Fibroblast of villous mesenchyme (primary cell): Measurements from ENCODE around the gene NEMP1. TPM values are rescaled to one million over a fixed set of nuclear protein-coding genes. Genes with fewer than 3 reads are reported as not detected.

Source experiments
- DNase-seq: peaks from one replicate; pipeline ENCODE4 v3.0.0-alpha.2; 2010; ENCODE audit warnings: low read depth
- H3K4me3 ChIP-seq: 2 replicates; pipeline ENCODE4 v1.5.1; 2011; ENCODE audit warnings: low read depth, mild to moderate bottlenecking, low read length
- CTCF ChIP-seq: IDR thresholded peaks from 2 replicates; pipeline ENCODE4 v1.5.1; 2012; ENCODE audit warnings: low read depth, mild to moderate bottlenecking, low read length; ENCODE audit not compliant: insufficient read depth
- total RNA-seq: library from RNA; depleted of rRNA; stranded (reverse); fragments of >200 nt; gene quantifications from 2 replicates; pipeline ENCODE4 v1.2.3, GENCODE V29; 2012

The NEMP1 gene
- total RNA-seq, 1 donor, result 19.0 TPM

- no peak for TF ChIP-seq CTCF
- peak within 1 kb of the TSS; percentile 93 for H3K4me3 ChIP-seq
- DNase-seq, result peak; percentile 94
Measured at GRCh38 chr12:57111031-57111734, 32.6 kb upstream of the NEMP1 start, which contains the start of gene STAT6. Gene STAT6 (minus strand): TSS chr12:57111362. CDS start chr12:57108278, 3,084 bp downstream.

- peak overlapping the region; percentile 93 for H3K4me3 ChIP-seq
- peak; percentile 74 for DNase-seq
- no peak for TF ChIP-seq CTCF
Measured at GRCh38 chr12:57110104-57111030, 31.8 kb upstream of the NEMP1 start.

- no peak for DNase-seq
- TF ChIP-seq CTCF, result no peak
- H3K4me3 ChIP-seq, result peak overlapping the region; percentile 93
Measured at GRCh38 chr12:57109207-57110103, 30.9 kb upstream of the NEMP1 start.

- H3K4me3 ChIP-seq, result no peak overlapping the region
- TF ChIP-seq CTCF, result no peak
- peak; percentile 55 for DNase-seq
Measured at GRCh38 chr12:57107456-57108155, 29.0 kb upstream of the NEMP1 start.

- H3K4me3 ChIP-seq, result no peak overlapping the region
- TF ChIP-seq CTCF, result no peak
- DNase-seq, result no peak
Measured at GRCh38 chr12:57106021-57106708, 27.6 kb upstream of the NEMP1 start.
